Measurements from ENCODE around the gene ATP7A.

- TF ChIP-seq POLR2A (IDR thresholded peaks at IDR 0.05) (no peak), CTCF (IDR thresholded peaks at IDR 0.05) (no peak)
Measured at GRCh38 chrX:77969538-77969937, 59.0 kb downstream of the ATP7A start, which contains the start of gene PGAM4.
